ENCODE results near the gene HNRNPR.
"Not testable (repeated sequence)": the region's sequence is repeated elsewhere in the genome, so short reads cannot be mapped to it uniquely, and the experiment has no call there.

The HNRNPR gene

GRCh38 chr1:23344111-23344986 lies at the start of gene HNRNPR:
Gene HNRNPR (minus strand): TSS chr1:23344284. CDS start chr1:23341008, 3,276 bp downstream.
- H3K4me3 ChIP-seq (ENCODE audit: low read depth, low read length): peak within 1 kb of the TSS; percentile 78

DNA sequence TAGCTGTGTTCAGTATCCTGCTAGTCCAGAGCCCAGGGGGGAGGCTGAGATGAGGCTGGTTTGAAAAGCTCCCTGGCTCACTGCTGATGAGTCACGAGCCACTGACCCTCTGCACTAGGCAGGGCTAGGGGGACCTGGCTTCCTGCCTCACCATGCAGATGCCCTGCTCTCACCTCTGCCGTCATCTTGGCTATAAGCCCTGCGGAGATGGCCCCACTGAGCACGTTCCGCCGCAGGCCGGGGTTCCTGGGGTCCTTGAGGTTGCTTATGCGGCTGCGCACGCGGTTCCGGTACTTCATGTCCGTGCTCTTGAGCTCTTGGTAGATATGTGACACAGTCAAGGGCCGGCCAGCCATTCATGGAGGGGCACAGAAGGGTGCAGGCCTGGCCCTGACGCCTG lies 49.6 kb upstream of the HNRNPR start:
- H3K4me3 ChIP-seq (ENCODE audit: low read depth, low read length): no peak overlapping the region

DNA sequence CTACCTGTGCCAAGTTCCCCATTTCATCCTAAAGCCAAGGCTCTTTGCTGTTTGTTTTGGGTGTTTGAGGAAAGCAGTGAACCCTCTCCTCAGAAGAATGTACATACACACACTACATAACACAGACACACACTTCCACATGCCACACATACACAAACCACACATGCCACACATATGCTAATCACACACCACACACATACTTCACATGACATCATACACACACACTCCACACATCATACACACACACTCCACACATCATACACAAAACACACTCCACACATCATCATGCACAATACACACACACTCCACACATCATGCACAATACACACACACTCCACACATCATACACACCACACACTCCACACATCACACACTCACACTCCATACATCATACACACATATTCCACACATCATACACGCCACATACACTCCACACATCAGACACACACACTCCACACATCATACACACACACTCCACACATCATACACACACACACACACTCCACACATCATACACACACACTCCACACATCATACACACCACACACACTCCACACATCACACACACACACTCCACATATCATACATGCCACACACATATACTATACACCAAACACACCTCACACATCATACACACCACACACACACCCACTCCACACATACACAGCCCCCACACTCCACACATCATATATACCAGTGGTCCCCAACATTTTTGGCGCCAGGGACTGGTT lies 48.2 kb upstream of the HNRNPR start:
- H3K4me3 ChIP-seq (ENCODE audit: low read depth, low read length): no peak overlapping the region

DNA sequence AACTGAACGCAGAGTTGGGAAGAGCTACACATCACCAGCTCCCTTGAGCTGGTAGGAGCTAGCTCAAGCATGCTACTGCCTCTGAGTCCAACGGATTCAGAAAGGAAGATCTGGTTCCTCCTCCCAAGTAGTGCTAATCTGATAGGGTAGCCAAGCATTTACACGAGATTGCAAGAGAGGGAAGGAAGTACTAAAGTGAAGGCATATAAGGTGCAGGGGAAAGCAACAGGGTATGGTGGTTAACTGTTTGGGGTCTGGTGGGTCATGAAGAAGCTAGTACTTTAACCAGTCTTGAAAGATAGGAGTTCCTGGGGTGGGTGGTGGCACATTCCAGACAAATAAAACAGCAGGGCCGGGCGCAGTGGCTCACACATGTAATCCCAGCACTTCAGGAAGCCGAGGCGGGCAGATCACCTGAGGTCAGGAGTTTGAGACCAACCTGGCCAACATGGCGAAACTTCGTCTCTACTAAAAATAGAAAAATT lies 45.8 kb upstream of the HNRNPR start:
- no peak overlapping the region for H3K4me3 ChIP-seq (ENCODE audit: low read depth, low read length)

DNA sequence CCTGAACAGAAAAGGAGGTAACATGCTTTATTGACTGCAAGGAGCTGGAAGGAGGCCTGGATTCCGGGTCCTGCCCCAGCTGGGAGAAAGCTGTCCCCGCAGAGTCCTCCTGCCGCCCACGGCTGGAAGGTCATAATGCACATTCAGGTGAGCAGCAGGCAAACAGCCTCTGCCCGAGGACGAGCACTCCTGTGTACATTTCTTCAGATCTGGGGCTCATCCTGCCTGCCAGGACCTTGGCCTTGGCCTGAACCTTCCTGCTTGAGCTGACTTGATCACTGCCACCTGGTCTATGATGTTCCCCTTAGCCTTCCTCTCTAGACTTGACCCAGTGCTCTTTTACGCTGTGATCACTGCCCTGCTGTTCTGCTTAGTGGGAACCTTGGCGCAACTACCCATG lies 43.4 kb upstream of the HNRNPR start:
- H3K4me3 ChIP-seq (ENCODE audit: low read depth, low read length): no peak overlapping the region

DNA sequence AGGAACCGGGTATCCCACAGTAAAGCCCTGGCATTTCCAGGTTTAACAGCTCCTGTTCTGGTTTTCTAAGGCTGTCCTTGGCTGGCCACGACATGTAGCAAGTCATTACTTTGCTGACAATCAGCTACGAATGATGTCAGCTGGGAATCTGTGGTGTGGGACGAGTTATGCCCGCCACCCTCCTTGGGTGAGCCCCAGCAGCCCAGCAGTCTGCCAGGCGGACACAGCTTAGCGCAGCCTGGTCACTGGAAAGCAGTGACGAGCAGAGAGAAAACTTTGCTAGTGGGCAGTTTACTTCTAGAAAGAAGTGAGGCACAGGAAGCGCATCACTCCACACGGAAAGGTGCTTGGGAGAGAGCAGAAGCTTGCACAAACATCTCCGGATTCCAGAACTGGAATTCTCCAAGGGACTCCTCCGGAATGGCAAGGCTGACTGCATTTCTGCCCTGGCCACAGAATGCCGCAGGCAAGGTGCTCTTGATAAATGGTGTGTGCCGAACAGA lies 41.1 kb upstream of the HNRNPR start:
- H3K4me3 ChIP-seq (ENCODE audit: low read depth, low read length): no peak overlapping the region

- no peak overlapping the region for H3K4me3 ChIP-seq (ENCODE audit: low read depth, low read length)
Measured at GRCh38 chr1:23384312-23385058, 40.4 kb upstream of the HNRNPR start.

- H3K4me3 ChIP-seq (ENCODE audit: low read depth, low read length): no peak overlapping the region
Measured at GRCh38 chr1:23383577-23384311, 39.7 kb upstream of the HNRNPR start.

DNA sequence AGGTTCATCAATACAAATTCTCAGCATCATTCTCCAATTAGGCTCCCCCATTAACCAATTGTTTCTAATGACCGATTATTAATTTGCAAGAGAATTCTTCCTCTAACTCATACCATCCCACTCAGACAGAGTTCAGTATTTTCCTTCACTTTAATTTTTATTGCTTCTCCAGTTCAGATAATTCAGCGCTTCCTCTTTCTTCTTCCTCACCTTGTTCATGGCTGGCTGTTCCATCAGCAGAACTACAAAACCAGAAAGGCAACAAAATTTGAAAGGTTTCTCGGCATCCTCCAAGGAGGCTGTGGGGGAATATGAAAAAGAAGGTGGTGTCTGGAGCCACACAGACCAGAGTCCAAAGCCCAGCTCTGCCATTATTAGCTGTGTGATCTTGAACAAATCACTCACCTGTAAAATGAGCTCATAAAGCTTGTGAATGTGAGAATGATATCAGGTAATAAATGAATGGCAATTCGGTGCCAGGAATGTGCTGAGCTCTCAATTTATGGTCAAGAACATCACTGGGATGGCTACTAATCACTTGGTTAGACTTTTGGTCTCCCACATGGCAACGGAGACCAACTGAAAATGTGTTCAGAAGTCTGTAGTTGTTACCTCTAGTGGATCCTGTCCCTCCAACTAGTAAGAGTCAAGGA lies 37.3 kb upstream of the HNRNPR start:
- no peak overlapping the region for H3K4me3 ChIP-seq (ENCODE audit: low read depth, low read length)

- H3K4me3 ChIP-seq (ENCODE audit: low read depth, low read length): no peak overlapping the region
Measured at GRCh38 chr1:23380719-23381118, 36.6 kb upstream of the HNRNPR start.

GRCh38 chr1:23380236-23380635 lies 36.2 kb upstream of the HNRNPR start:
- not testable (repeated sequence) for H3K4me3 ChIP-seq (ENCODE audit: low read depth, low read length)

GRCh38 chr1:23376890-23377811 lies 33.1 kb upstream of the HNRNPR start:
- no peak overlapping the region for H3K4me3 ChIP-seq (ENCODE audit: low read depth, low read length)

DNA sequence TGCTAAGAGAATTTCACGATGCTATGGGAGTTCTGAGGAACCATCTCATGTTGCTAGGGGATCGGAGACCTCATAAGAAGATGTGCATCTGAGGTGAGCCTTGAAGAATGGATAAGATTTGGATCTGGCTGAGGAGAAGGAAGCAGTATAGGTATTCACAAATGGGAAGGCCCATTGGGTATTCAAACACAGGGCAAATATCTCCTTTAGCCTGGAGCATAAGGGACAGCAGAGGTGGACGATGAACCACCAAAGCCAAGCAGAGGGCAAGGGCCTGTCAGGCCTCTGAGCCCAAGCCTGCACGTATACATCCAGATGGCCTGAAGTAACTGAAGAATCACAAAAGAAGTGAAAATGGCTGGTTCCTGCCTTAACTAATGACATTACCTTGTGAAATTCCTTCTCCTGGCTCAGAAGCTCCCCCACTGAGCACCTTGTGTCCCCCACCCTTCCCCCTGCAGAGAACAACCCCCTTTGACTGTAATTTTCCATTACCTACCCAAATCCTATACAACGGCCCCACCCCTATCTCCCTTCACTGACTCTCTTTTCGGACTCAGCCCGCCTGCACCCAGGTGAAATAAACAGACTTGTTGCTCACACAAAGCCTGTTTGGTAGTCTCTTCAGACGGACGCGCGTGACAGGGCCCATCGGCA lies 30.1 kb upstream of the HNRNPR start:
- H3K4me3 ChIP-seq (ENCODE audit: low read depth, low read length): not testable (repeated sequence)

DNA sequence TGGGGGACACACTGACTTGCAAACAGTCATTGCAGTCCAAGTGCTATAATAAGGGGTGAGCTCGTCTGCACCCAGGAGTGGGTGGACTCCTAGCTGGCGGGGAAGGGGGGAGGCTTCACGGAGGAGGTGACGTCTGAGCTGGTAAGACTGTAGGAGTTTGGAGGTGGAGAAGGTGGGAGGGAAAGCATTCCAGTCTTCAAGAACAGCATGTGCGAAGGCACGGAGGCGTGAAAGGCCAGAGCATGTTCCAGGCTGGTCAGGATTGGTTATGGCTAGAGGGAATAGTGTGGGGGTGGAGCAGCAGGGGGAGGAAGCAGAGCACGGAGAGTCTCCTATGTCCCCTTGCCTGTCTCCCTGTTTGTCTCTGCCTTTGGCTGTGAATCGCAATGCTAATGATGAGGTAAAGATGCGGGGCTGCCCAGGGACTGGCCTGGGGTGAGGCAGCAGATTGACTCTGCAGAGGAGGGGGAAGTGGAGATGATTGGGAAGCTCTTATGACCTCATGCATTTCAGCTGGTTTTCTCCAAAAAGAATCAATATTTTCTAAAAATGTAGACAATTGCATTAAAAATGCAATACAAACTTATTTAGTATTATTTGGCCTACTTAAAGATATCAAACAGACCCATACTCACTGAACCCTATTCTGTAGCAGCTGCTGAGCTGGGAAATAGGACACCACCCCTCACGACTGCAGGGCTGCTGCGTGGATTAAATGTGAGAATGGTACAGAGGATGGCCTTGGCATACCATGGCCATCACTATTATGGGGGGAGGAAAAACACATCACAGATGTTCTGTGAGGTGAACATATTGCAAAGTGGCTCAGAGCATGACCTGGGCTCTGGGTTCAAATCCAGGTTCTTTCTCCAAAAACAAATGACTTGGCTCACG lies 28.1 kb upstream of the HNRNPR start:
- no peak overlapping the region for H3K4me3 ChIP-seq (ENCODE audit: low read depth, low read length)

DNA sequence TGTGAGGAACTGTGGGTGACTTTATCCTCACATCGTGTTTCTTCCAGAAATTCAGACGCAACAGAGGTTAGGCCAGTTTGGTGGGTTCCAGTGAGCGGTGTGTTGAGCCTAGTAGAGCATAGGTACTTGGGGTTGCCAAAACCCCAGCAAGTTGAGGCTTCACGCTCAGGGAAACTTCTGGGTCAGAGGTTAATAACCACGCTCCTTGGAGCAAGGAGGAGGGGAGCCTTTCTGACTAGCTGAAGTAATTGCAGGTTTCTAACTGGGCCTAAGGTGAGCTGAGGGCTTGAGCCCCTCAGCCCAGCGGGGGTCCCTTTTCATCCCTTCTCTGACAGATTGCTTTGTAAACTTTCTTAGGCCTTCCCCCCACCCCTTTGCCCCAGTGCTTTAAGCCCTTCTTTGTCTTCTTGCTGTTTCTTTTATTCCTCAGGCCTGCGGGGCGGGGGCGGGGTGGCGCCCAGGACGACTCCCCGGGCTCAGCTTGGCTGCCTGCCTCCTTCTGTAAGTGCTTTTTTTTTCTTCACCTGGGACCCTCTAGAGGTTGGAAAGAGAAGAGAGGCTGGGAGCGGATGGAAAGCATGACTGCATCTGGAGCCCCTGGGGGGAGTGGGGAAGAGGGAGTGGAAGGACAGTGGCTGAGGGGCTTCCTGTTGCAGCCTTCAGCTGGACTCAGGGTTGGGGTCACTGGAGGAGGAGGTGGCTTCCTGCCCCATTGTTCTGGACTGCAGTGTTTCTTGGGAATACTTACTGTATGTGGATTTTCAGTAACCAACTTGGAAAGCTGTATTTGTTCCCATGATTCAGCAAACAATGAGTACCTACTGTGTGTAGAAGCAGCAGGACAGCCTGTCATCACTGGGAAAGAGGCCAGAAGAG lies 26.9 kb upstream of the HNRNPR start:
- no peak overlapping the region for H3K4me3 ChIP-seq (ENCODE audit: low read depth, low read length)

DNA sequence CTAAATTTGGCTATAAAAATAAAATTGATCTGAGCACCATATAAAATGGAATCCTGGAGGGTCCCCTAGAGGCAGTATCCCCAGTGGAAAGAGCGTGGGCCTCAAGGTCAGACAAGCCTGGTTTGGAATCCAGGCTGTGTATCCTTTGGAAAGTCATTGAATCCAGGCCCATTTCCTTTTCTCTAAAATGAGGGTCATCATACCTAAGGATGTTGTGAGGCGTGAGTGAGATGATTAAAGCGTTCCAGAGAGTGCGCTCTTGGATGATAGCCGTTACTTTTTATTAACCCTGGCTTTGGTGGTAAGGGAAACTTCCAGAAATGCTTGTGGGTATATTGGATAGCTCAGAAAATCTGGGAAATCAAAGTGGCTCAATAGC lies 26.2 kb upstream of the HNRNPR start:
- no peak overlapping the region for H3K4me3 ChIP-seq (ENCODE audit: low read depth, low read length)
